ENCODE measurements around the gene MINAR2.

Gene MINAR2, protein sequence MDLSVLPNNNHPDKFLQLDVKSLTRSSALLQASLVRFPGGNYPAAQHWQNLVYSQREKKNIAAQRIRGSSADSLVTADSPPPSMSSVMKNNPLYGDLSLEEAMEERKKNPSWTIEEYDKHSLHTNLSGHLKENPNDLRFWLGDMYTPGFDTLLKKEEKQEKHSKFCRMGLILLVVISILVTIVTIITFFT

GRCh38 chr5:129747572-129748407 is at the start of gene MINAR2:
Gene MINAR2, plus strand, starts transcription at chr5:129748094. Its CDS starts 97 bp downstream, at chr5:129748191.
- no peak within 1 kb of the TSS for H3K27ac ChIP-seq
- TF ChIP-seq CTCF (conservative IDR thresholded peaks at IDR 0.05), result no peak

- TF ChIP-seq CTCF (conservative IDR thresholded peaks at IDR 0.05), result peak; percentile 27; the same call in 1 of the 2 replicates
- no peak overlapping the region for H3K27ac ChIP-seq
Measured at GRCh38 chr5:129698661-129699060, 49.2 kb upstream of the MINAR2 start.

- TF ChIP-seq CTCF (conservative IDR thresholded peaks at IDR 0.05), result no peak
- no peak overlapping the region for H3K27ac ChIP-seq
Measured at GRCh38 chr5:129716235-129716634, 31.7 kb upstream of the MINAR2 start.

DNA sequence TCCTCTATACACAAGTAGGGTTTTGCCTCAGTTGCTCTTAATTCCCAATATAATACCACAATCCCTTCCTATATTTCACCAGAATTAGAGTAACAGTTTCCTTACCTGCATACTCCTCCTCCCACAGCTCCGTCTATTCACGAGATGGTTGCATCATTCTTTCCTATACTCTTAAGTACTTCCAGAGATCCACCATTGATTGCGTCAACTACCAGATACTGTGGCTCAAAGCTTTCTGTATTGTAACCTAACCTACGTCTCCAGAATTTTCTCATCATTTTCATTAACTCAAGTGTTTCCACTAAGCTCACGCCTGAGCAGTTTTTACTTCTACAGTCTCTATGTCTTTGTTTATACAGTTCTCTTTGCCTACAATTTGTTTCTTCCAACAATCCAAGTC is 31.2 kb upstream of the MINAR2 start:
- TF ChIP-seq CTCF (conservative IDR thresholded peaks at IDR 0.05), result no peak
- no peak overlapping the region for H3K27ac ChIP-seq

- no peak for TF ChIP-seq CTCF (conservative IDR thresholded peaks at IDR 0.05)
Measured at GRCh38 chr5:129717751-129718310, 30.1 kb upstream of the MINAR2 start.

DNA sequence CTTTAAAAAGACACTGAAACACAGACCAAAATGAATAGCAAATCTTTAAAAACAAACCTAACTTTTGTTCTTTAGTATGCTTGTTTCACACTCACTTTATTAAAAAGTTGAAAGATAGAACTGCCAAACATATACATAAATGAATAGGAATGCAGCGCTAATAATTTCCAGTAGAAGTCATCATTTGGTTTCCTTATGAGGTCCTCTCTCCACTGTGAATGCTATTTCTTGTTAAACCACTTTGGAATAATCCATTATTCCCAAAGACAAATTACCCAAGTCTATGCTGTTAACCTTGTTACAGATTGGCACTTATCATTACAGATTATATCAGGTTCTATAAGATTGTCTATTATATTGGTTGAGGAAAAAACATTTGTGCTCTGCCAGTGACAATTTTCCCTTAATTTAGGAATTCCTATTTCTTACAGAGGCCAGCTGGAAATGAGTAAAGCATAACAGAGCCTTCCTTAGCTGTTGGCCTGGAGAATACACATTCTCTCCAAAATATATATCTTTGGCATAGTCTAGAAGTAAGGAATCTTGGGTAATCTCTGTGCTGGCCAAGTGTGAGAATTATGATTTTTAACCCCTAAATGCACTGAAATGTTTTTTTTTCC is 29.3 kb upstream of the MINAR2 start:
- no peak for TF ChIP-seq CTCF (conservative IDR thresholded peaks at IDR 0.05)
- no peak overlapping the region for H3K27ac ChIP-seq

More at GRCh38 chr5:129717751-129718310, 30.1 kb upstream of the MINAR2 start:
- H3K27ac ChIP-seq, result no peak overlapping the region

- TF ChIP-seq CTCF (conservative IDR thresholded peaks at IDR 0.05), result no peak
- no peak overlapping the region for H3K27ac ChIP-seq
Measured at GRCh38 chr5:129724222-129724621, 23.7 kb upstream of the MINAR2 start.
